Stimulated activated CD8-positive, alpha-beta memory T cell treated with anti-CD3 and anti-CD28 coated beads, Interleukin-7, amount 100 ng/mL, for 24 hours (primary cell): ENCODE results near the gene RRAGC.
"Not testable (repeated sequence)": the region's sequence is repeated elsewhere in the genome, so short reads cannot be mapped to it uniquely, and the experiment has no call there.

ENCODE experiments used
- DNase-seq: peaks from one replicate; pipeline ENCODE4 v3.0.0-alpha.2; 2020; ENCODE audit warnings: low read depth

RRAGC gene

DNA sequence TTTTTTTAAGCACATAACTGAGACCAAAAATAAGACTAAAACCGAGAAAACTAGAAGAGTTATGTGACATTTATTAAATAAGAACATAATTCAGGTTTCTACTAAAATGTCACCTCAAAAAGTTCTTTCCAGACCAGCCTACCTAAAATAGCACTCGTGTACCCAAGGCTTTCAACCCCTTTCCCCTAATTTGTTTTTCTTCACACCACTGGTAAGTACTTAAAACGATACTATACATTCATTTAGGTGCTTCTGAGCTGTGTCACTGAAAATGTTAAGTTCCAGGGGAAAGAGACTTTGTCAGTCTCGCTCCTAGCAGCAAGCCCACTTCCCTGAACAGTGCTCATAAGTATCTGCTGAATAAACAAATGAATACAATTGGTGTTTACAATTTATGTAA, 6.8 kb downstream of the RRAGC start:
- DNase-seq: no peak

DNA sequence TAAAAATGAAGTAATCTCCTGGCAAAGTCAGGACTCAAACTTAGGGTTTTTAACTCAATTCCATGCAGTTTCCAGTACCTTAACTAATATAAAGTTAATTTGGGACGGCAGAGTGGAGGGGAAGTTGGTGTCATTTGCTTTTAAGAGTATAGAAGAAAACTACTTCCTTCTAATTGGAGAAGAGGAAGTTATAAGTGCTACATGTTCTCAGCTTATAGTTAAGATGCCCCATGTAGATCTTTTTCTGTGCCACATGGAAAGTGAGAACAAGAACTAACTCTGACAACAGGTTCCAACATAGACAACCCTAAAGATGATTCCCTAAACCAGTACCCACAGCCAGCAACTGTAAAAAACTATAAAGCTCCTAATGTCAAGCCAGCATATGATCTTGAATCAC, 11.5 kb downstream of the RRAGC start:
- DNase-seq: no peak

DNA sequence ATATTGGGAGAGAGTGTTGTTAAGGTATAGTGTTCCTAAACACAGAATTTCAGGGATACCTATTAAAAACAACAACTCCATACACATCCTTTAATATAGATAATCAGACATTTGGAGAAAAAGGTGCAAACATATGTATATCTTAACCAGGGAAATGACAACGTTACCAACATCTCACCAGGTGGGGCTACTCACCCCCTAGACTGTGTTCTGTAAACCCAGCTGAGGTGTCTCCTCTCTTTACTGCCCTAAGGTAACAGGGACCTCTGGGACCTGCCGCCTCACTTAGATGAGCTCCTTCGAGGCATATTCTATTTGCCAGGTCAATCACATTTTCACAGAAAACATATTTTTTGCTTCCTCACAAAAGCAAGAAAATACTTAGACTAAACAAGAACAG, 13.4 kb downstream of the RRAGC start:
- DNase-seq: no peak

DNA sequence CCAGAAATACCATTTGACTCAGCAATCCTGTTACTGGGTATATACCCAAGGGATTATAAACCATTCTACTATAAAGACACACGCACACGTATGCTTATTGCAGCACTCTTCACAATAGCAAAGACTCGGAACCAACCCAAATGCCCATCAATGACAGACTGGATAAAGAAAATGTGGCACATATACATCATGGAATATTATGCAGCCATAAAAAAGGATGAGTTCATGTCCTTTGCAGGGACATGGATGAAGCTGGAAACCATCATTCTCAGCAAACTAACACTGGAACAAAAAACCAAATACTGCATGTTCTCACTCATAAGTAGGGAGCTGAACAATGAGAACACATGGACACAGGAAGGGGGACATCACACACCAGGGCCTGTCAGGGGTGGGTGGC, 14.5 kb downstream of the RRAGC start:
- not testable (repeated sequence) for DNase-seq

DNA sequence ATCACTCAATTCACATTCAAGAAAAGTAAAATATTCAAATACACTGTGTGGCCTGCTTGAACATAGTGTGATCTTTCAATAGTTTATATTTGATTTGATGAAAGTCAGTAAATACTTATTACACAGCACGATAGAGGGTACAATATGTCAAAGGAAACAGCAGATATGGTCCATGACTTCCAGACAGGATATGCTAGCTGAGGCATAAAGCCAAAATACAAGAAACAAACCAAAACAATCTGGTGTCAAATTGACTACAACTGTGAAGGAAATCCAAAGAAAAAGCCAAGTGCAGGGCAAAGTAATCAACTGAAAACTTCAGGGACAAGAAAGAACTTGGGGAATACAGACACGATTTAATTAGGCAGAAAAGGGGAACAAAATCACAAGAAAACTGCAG, 19.3 kb downstream of the RRAGC start:
- no peak for DNase-seq

DNA sequence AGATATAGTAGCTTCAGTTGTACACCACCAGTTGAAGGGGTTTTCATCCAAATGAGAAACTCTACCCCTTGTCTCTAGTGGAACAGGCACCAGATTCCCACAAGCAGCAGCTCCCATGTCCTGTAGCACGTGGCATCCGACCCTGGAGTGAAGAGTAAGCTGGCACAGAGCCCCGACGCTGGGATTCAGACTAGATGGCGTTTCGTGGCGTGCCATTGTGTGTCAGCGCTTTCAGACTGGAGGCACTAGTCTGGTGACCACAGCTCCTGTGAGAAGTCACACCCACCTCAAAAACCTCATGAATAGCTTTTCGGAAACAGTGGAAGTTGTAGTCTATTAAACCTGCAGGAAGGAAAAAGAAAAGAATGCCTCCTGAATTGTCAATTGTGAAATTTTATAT, 20.2 kb downstream of the RRAGC start:
- no peak for DNase-seq

DNA sequence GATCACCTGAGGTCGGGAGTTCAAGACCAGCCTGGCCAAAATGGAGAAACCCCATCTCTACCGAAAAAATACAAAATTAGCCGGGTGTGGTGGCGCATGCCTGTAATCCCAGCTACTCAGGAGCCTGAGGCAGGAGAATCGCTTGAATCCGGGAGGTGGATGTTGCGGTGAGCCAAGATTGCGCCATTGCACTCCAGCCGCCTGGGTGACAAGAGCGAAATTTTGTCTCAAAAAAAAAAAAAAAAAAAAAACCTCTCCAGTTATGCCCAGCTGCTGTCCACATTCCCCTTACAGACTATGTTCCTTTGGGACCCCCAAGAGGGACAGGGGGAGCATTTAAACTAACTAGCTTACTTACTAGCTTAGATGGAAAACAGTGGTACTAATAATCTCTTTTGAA, 23.3 kb downstream of the RRAGC start:
- not testable (repeated sequence) for DNase-seq

DNA sequence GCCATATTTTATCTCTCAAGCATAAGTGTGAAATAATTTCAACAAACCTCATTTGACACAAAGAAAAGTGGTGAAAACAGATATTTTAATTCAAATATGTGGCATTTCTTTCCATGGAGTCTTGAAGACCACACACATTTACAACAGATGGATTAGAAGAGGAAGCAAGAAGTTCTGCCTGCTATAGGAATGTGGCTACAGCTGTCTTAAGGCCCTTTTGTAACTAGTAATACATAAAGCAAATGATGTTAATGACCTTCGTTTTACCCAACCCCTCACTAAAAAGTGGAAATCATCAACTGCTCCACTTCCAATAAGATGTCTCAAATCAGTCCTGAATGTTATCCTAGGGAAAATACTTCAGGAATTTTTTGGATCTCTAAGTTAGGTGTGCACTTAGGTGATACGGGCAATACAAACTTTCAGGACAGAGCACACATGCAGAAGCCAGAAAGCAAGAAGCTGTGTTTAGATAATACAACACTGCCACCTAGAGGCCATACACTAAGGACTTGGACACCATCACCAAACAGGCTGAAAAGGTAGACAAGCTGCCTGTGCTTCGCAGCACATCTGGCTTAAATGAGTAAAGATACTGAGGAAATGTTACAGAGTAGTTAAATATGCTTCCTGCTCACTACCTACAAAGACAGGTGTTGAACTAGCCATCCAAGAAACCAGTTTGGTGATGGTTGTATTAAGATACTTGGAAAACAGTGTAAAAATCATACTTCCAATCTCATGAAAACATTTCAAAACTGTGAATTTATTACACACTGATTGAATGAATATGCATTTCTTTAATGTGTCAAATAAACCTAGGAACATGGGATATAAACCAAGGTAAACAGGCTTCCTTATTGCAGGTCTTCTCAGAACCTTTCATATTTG, 24.4 kb downstream of the RRAGC start:
- DNase-seq: no peak

DNA sequence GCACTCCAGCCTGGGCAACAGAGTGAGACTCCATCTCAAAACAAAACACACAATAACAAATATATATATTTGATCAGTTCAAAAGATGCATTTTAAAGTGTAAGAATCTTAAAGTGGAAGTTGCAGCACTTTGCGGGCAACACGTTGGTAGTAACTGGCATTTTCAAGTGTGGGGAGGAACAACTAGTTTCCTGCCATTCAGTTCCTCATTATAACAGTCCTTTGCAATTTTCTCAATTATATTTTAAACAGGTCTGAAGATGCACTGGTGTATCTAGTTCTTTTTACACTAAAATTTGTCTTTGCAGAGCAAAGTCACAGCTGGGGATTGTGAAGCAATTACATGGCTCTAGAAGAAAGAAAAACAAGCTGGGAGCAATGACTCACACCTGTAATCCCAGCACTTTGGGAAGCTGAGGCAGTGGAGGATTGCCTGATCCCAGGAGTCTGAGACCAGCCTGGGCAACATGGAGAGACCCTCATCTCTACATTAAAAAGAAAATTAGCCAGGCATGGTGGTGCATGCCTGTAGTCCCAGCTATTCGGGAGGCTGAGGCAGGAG, 25.3 kb downstream of the RRAGC start:
- no peak for DNase-seq

DNA sequence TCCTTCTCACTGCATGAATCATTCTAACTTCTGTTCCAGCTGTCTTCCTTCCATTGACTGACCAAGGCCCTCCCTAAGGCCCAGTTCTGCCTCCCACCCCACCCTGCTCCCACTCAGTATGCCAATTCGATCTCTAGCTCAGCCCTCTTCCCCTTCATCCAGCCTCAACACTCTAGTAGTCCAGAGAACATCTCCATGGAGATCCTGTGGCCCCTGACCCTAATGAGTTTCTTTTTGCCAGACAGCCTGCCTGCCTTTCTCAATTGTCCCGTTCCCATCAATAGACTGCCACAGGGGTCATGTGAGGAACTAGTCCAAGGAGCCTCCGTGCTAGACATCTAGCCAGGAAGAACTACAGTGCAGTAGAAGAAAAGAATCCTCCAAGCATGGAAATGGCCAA, 26.4 kb downstream of the RRAGC start:
- DNase-seq: no peak

DNA sequence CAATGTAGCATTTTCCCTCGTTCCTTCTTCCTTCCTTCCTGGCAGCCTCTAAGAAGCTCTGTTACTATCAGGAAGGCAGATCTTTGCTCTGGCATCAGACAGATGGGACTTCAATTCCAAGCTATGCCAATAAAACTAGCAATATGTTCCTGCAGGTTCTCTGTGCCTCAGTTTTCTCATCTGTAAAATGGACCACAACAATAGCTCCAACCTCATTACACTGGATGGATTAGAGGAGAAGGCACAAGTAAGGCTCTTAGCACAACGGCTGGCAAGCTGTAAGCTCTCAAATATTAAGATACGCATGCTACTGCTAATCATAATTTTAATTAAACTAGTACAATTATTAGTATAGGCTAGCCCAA, 27.2 kb downstream of the RRAGC start:
- no peak for DNase-seq

DNA sequence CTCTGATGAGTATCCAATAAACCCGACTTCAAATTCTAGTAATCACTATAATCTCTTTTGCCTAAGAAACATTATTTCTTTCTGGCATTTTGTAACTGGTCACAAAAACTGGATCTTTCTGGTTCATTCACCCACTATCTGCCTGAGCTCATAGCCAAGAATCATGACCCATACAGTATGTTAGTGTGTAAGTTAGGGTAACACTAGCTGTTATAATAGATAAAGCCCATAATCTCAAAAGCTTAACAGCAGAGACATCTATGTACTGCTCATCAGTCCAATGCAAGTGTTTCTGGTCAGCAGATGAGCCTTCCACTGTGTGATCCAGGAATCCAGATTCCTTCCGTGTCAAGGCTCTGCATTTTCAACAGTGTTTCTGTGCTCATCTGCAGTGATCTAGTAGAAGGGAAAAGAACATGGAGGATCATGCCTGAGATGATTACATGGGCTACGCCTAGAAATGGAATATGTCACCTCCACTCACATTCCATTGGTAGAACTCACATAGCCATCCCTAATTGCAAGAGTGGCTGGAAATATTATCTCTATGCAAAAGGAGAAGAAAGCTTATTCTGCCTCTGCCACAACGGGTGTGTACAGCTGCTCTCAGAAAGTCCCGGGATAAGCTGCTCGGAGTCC, 27.7 kb downstream of the RRAGC start:
- no peak for DNase-seq

DNA sequence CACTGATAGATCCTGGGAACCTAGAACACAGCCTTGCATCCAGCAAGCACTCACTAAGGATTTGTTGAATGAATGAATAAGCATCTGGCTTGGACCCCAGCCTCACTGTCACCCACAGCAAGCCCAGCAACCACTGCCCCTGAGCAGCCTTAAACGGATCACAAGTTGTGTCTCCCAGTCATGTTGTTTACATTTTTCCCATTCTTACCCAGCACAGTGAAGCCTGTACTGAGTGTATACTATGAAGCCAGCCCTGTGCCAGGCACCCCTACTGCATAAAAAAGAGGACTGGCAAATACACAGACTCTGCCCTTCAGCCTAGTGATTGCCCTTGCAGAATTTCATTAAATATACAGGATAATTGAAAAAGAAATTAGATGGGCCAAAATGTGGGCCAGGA, 30.2 kb downstream of the RRAGC start:
- no peak for DNase-seq

DNA sequence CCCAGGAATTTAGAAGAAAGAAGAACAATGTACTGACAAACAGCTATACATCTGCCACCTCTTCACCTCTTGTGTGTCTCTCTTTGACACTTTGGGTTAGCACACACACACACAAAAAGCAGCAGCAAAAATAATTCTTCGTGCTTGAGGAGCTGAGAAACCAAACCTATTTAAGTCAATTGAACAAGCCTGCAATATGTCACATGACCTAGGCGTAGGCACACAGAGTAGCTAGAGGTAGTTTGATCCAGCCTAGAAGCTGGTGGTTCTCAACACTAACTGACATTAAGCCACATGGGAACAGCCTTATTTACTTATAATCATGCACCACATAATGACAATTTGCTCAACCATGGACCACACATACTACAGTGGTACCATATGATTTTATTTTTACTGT, 32.3 kb downstream of the RRAGC start:
- no peak for DNase-seq

DNA sequence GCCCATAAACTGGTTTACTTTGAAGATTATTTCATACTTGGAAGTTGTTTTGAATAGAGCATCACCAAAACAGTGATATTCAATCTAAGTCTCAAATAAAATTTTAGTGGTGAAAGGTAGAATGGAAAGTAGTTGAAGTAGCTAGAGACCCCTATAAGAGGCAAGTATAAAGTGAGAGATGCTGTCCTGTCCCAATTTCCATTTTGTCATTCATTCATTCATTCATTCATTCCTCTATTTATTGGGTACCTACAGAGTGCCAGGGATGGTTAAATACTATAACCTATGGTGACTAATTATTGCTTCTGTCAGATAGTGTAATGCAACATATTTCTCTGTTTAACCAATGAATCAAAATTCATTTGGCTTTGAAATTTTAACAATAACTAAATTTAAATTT, 32.7 kb downstream of the RRAGC start:
- no peak for DNase-seq

DNA sequence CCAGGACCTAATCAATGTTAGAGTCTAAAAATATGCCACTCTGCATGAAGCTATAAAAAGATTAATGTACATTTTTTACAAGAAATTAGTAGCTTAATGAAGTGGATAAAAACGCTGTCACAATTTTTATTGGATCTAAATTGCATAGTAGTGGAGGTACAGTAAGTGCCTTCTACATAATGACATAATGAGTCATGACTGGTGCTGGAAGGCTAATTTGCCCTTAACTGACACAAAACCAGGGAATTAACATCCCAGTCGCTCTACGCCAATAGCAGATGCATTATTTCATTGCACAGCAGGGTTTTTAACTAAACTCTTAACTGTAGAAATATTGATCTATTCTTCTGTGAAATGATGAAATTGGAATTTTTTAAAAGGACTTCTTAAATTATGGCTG, 33.3 kb downstream of the RRAGC start:
- no peak for DNase-seq

DNA sequence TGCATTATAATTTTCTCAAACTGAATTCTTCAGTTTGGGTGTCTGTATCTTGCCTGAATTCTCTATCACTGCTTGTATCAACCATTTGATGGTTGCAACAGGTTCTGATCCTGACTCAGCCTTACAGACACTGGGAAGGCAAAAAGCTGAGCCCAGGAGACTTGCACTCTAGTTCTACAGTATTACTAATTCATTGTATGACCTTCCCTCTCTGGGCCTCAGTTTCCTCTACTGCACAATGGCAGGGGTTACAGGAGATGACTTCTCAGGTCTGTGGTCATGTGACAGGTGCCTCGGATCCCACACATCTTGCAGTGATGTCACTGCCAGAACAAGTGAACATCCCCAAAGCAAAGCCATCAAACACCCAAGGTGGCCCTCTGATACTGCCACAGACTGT, 38.7 kb downstream of the RRAGC start:
- no peak for DNase-seq

DNA sequence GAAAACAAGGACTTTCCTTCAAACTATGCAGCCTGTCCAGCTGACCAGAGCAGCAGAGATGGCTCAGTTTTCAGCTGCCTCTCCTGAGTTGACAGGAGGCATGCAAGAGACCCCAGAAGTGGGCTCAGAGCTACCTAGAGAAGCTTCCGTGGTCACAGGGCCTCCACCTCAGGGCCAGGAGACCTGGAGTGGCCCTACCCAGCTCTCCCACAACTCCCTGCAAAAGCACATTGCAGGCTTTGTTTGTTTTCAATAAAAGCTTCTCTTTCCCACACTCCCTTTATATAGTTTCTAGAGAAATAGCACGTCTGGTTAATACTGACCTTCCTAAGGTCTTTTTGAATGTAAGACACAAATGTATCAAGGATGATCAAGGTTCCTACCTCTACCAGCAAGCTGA, 40.1 kb downstream of the RRAGC start:
- no peak for DNase-seq

DNA sequence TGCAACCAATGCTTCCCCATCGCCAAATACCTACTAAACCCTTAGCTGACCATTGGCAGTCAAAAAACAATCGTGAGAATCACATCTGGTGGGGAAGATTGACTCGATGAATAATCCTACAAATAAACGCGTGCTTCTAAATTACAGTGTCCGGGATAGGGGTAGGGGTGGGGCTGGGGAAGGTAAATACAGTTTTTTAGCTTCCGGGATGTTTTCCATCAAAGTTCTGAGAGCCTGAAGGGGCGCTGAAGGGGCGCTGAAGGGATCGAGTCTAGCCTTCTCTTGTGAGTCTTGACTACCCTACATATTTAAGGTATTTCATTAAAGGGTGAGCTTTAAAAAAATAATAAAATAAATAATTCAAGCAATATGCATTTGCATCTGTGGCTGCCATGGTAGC, 40.5 kb downstream of the RRAGC start:
- no peak for DNase-seq

DNA sequence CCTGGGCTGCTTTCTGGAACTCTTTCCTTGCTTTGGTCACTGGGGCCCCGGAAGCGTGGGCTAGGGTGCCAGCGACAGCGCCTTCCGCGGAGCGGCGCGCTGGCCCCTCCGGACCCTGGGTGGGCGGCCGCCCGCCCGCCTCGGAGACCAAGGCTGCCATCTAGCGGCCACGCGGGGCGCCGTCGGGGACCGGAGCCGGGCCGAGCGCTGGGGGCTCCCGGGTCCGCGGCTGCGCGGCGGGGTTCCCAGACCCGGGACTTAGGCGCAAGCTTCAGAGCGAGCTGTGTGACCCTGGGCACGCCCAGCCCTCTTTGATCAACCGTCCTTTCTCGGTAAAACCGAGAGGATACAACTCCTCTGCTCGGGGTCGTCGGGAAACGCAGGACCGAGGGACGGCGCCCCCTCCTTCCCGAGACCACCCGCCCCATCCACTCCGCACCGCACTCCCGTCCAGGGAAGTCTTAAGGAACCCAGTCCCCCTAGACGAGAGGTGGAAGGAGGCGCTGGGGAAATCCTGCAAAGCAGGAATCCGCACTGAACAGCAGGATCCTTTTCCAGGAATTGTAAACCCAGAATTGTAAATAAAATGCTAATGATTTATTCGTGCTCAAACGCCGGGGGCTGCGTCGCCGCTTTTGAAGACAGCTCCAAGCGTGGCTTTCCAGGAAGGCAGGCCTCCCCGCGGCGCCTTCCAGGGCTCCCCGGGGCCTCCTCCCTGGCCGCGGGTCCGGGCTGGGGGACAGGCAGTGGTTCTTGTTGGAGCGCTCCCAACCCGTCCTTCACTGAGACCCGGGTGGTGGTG, 41.2 kb downstream of the RRAGC start:
- DNase-seq: peak; percentile 25

DNA sequence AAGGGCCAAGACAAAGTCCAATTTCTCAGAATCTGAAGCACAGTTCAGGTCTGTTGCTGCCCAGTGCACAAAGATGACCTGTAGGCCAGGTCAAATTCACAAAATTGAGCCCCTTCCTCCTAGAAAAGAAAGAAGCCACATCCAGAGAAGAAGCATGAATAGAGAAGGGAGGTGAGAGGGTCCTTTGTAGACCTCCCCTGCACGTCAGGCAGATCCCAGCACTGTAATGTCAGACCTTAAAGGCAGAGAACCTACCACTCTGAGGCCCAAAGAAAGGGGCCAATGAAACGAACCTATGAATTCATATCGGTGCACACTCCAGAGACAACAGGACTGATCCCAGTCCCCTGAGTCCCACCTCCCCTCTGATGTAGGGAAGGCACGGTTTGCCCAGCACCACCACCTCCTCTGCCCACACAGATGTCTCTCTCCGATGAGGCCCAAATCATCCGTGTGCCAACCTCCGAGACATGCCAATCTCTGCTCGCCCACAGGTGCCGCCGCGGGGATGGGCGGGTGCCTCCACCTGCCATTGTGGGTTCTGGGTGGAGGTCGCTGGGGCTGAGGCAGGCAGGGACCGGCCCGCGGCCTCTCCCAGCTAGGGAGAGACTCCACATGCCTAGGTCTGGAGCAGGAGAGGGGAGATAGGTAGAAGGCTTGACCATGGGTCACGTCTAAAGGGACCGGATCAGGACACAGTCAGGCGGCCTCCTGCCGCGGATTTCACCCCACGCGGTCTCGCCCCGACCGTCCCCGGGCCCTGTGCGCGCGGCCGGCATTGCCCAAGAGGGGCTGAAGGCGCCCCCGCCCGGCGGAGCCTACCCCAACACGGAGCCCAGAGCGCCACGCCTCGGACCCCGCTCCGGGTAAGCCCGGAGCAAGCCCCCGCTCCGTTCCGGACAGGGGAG, 42.1 kb downstream of the RRAGC start:
- DNase-seq: no peak
